GM12864 (cell line): Measurements from ENCODE around the gene SLC15A1.

Experiments used
- DNase-seq: peaks from one replicate; pipeline ENCODE4 v3.0.0-alpha.2; 2011; ENCODE audit warnings: low read depth
- H3K4me3 ChIP-seq: 2 replicates; pipeline ENCODE4 v1.5.1; 2011; ENCODE audit warnings: mild to moderate bottlenecking, low read depth, low read length, control low read depth
- CTCF ChIP-seq: IDR thresholded peaks from 2 replicates; pipeline ENCODE4 v1.5.1; 2011; ENCODE audit warnings: low read depth, mild to moderate bottlenecking, moderate library complexity, low read length, control low read depth, inconsistent platforms; ENCODE audit errors: missing control alignments

The SLC15A1 gene

GRCh38 chr13:98672947-98673613 is 79.4 kb downstream of the SLC15A1 start:
- TF ChIP-seq CTCF: peak; percentile 81
- peak; percentile 35 for DNase-seq
- H3K4me3 ChIP-seq: no peak overlapping the region

DNA sequence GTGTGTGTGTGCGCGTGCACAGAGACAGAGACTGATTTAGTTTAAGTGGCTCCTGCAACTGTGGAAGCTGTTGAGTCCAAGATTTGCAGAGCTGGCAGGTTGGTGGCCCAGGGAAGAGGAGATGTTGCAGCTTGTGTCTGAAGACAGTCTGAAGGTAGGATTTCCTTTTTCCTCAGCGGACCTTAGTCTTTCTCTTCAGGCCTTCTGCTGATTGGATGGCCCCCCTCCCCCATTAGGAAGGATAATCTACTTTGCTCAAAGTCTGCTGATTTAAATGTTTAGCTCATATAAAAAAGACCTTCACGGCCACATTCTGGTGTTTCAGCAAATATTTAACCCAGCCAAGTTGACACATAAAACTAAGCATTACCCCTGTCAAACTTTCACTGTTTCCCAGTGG is 84.3 kb downstream of the SLC15A1 start:
- no peak for TF ChIP-seq CTCF
- no peak overlapping the region for H3K4me3 ChIP-seq
- no peak for DNase-seq

GRCh38 chr13:98665638-98665995 is 86.9 kb downstream of the SLC15A1 start:
- DNase-seq: no peak

GRCh38 chr13:98664924-98665637 is 87.4 kb downstream of the SLC15A1 start:
- no peak for TF ChIP-seq CTCF
- DNase-seq: no peak

More at GRCh38 chr13:98665638-98665995, 86.9 kb downstream of the SLC15A1 start:
- no peak for TF ChIP-seq CTCF
- H3K4me3 ChIP-seq: no peak overlapping the region

DNA sequence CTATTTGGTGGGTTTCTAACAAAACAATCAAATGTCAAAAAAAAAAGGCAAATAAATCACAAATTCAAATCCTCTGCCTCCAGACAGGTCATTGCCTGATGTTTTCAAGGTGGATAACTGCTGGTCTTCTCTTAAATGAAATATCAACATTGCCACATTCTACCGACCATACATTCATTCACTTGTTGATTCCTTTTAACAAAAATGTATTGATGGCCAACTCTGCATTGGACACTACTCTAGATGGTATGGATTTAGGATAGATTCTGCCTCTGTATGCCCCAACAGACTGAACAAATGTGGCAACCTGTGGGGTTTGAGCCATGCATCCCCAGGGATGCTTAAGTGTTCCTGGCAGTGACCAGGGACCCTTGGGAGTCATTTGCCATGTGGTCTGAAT is 88.0 kb downstream of the SLC15A1 start:
- H3K4me3 ChIP-seq: no peak overlapping the region
- TF ChIP-seq CTCF: no peak

More at GRCh38 chr13:98664924-98665637, 87.4 kb downstream of the SLC15A1 start:
- no peak overlapping the region for H3K4me3 ChIP-seq

DNA sequence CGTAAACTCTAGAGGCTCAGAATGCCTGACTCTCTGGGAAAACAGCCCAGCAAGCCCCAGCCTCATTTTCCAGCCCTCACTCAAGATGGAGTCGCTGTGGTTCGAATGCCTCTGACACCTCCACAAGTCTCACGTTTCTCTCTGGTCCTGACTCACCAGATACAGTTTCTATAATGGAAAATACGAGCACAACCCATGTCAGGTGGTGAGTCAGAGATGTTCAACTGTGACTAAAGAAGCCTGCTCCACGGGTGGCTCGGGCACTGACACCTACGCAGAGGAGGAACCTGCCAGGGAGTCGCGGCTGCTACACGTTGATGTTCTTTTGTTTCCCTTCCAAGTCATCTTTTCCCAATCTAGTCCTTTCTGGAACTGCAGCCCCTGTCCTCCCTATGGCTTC is 88.4 kb downstream of the SLC15A1 start:
- no peak for TF ChIP-seq CTCF
- no peak for DNase-seq
- no peak overlapping the region for H3K4me3 ChIP-seq

More for the DNA sequence above, 88.0 kb downstream of the SLC15A1 start:
- no peak for DNase-seq
